Loucy (cell line): ENCODE measurements around the gene F11R.

Source experiments
- H2AFZ ChIP-seq: fragments of 200-600 bp; sonication (generic); 2 replicates; pipeline ENCODE4 v1.6.0; 2016; ENCODE audit warnings: antibody characterized with exemption, mild to moderate bottlenecking, low read length, moderate library complexity
- H3F3A ChIP-seq: fragments of 200-600 bp; 2 replicates; pipeline ENCODE4 v1.6.0; 2016; ENCODE audit warnings: antibody characterized with exemption, low read depth, mild to moderate bottlenecking
- H3K27me3 ChIP-seq: fragments of 200-600 bp; sonication (generic); 2 replicates; pipeline ENCODE4 v1.6.1; 2014; ENCODE audit warnings: low read length, mild to moderate bottlenecking; ENCODE audit not compliant: insufficient read depth, poor library complexity, severe bottlenecking
- H3K36me3 ChIP-seq: fragments of 200-600 bp; sonication (generic); 2 replicates; pipeline ENCODE4 v1.6.1; 2016; ENCODE audit warnings: low read length; ENCODE audit not compliant: insufficient read depth
- H3K4me1 ChIP-seq: fragments of 200-600 bp; sonication (generic); 2 replicates; pipeline ENCODE4 v1.5.1; 2014; ENCODE audit warnings: low read length, mild to moderate bottlenecking; ENCODE audit not compliant: insufficient read depth, poor library complexity, severe bottlenecking
- H3K4me2 ChIP-seq: fragments of 200-600 bp; sonication (generic); 2 replicates; pipeline ENCODE4 v1.6.0; 2014; ENCODE audit warnings: antibody characterized with exemption, low read length, low read depth, mild to moderate bottlenecking; ENCODE audit not compliant: poor library complexity, severe bottlenecking
- H3K4me3 ChIP-seq: fragments of 200-600 bp; sonication (generic); 2 replicates; pipeline ENCODE4 v1.5.1; 2014; ENCODE audit warnings: low read length, mild to moderate bottlenecking, mixed read lengths; ENCODE audit not compliant: poor library complexity, severe bottlenecking
- H3K79me2 ChIP-seq: fragments of 200-600 bp; sonication (generic); 2 replicates; pipeline ENCODE4 v1.6.1; 2014; ENCODE audit warnings: low read length; ENCODE audit not compliant: insufficient read depth
- H3K9ac ChIP-seq: fragments of 200-600 bp; sonication (generic); 2 replicates; pipeline ENCODE4 v1.6.0; 2014; ENCODE audit warnings: mild to moderate bottlenecking, low read depth, low read length, moderate library complexity; ENCODE audit not compliant: poor library complexity, severe bottlenecking
- H3K9me2 ChIP-seq: fragments of 200-600 bp; sonication (generic); replicated peaks from 2 replicates; pipeline ENCODE4 v1.6.1; 2016; ENCODE audit warnings: low read depth, low read length, mixed read lengths
- H3K9me3 ChIP-seq: fragments of 200-600 bp; sonication (generic); 2 replicates; pipeline ENCODE4 v1.6.1; 2014; ENCODE audit warnings: mild to moderate bottlenecking, antibody characterized with exemption, low read length, low read depth; ENCODE audit not compliant: insufficient read depth
- H4K20me1 ChIP-seq: fragments of 200-600 bp; sonication (generic); 2 replicates; pipeline ENCODE4 v1.6.0; 2014; ENCODE audit warnings: antibody characterized with exemption, low read length, mild to moderate bottlenecking; ENCODE audit not compliant: insufficient read depth, poor library complexity, severe bottlenecking
- EZH2phosphoT487 ChIP-seq: fragments of 200-600 bp; IDR thresholded peaks from 2 replicates; pipeline ENCODE4 v1.6.1; 2018; ENCODE audit warnings: antibody characterized with exemption, mild to moderate bottlenecking, moderate library complexity, borderline replicate concordance
- TF ChIP-seq, protein P1 (sequence below): fragments of 200-600 bp; sonication (generic); conservative IDR thresholded peaks from 2 replicates; pipeline ENCODE4 v1.5.1; 2014; ENCODE audit warnings: mild to moderate bottlenecking, antibody characterized with exemption, low read length

The F11R gene

GRCh38 chr1:161061419-161061818 is 40.5 kb upstream of the F11R start:
- H3K9ac ChIP-seq, result no peak overlapping the region
- no peak overlapping the region for H3K4me2 ChIP-seq
- H4K20me1 ChIP-seq, result peaks cover 42% of the 10 kb centered on the region
- TF ChIP-seq, protein P1, sequence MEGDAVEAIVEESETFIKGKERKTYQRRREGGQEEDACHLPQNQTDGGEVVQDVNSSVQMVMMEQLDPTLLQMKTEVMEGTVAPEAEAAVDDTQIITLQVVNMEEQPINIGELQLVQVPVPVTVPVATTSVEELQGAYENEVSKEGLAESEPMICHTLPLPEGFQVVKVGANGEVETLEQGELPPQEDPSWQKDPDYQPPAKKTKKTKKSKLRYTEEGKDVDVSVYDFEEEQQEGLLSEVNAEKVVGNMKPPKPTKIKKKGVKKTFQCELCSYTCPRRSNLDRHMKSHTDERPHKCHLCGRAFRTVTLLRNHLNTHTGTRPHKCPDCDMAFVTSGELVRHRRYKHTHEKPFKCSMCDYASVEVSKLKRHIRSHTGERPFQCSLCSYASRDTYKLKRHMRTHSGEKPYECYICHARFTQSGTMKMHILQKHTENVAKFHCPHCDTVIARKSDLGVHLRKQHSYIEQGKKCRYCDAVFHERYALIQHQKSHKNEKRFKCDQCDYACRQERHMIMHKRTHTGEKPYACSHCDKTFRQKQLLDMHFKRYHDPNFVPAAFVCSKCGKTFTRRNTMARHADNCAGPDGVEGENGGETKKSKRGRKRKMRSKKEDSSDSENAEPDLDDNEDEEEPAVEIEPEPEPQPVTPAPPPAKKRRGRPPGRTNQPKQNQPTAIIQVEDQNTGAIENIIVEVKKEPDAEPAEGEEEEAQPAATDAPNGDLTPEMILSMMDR, result no peak
- no peak for TF ChIP-seq EZH2phosphoT487
- no peaks in the 10 kb centered on the region for H3F3A ChIP-seq
- H3K36me3 ChIP-seq, result peaks cover 19% of the 10 kb centered on the region; the same call in 1 of the 2 replicates
- no peak overlapping the region for H2AFZ ChIP-seq
- H3K9me2 ChIP-seq, result no peaks in the 10 kb centered on the region
- H3K79me2 ChIP-seq, result peaks cover 77% of the 10 kb centered on the region
- no peak overlapping the region for H3K4me3 ChIP-seq
- peaks cover 28% of the 10 kb centered on the region for H3K4me1 ChIP-seq
- H3K9me3 ChIP-seq, result no peaks in the 10 kb centered on the region
- H3K27me3 ChIP-seq, result no peaks in the 10 kb centered on the region

DNA sequence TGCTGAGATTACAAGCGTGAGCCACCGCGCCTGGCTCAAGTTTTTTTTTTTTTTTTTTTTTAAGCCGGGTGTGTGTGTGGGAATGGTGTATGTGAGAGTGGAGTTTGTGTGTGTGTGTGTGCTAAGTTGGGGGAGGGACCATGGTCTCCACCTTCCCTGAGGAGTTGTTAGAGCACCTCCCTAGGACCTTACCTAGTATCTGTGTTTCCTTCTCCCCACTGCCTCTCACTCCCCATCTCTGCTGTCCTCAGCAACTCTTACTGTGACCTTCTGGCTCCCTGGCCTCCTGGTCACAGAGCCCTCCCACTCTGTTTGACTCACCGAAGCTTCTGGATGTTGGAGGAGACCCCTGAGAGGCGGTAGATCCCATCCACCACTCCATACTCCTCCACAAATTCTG is 38.3 kb upstream of the F11R start:
- Histone ChIP-seq H3K4me1 (peaks cover 15% of the 10 kb centered on the region), H3K4me2 (no peak overlapping the region), H3K27me3 (no peaks in the 10 kb centered on the region), H3K9me2 (no peaks in the 10 kb centered on the region), H2AFZ (no peak overlapping the region), H3K4me3 (no peak overlapping the region), H3K79me2 (peaks cover 59% of the 10 kb centered on the region), H3F3A (no peaks in the 10 kb centered on the region), H3K9ac (no peak overlapping the region), H3K9me3 (no peaks in the 10 kb centered on the region), H3K36me3 (peaks cover 35% of the 10 kb centered on the region; the same call in 1 of the 2 replicates), H4K20me1 (peaks cover 29% of the 10 kb centered on the region)
- TF ChIP-seq, protein P1, result no peak
- no peak for TF ChIP-seq EZH2phosphoT487

DNA sequence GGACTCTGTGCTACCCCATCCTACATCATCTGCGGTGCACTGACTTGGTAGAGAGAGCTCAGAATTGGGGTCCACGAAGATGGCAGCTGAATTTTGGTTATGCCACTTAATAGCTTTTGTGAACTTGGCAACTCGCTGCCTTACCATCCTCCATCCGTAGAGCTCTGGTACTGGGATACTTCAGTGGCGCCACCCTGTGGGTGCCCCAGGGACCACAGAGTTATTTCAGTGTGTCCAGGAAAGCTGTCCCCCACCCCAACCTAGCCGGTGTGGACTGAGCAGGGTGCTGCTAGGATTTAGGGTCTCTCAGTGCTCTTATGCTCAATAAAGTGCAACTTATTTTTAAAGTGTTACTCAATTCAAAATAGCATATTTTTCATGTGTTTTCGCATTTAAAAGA is 33.9 kb upstream of the F11R start:
- H3K79me2 ChIP-seq, result peaks cover 19% of the 10 kb centered on the region; the same call in 1 of the 2 replicates
- H3K9me2 ChIP-seq, result no peaks in the 10 kb centered on the region
- peaks cover 75% of the 10 kb centered on the region; the same call in 1 of the 2 replicates for H3K36me3 ChIP-seq
- no peaks in the 10 kb centered on the region for H3K9me3 ChIP-seq
- no peak overlapping the region for H2AFZ ChIP-seq
- H3K27me3 ChIP-seq, result no peaks in the 10 kb centered on the region
- H3F3A ChIP-seq, result no peaks in the 10 kb centered on the region
- H4K20me1 ChIP-seq, result peaks cover 17% of the 10 kb centered on the region
- no peaks in the 10 kb centered on the region for H3K4me1 ChIP-seq
- H3K4me2 ChIP-seq, result no peak overlapping the region
- TF ChIP-seq, protein P1, result peak; percentile 76
- TF ChIP-seq EZH2phosphoT487, result no peak
- no peak overlapping the region for H3K9ac ChIP-seq
- H3K4me3 ChIP-seq, result no peak overlapping the region
